Endothelial cell (in vitro differentiated cells): ENCODE results near the gene ADAM33. TPM values are rescaled to one million over a fixed set of nuclear protein-coding genes. Genes with fewer than 3 reads are reported as not detected.

Source experiments
- DNase-seq: peaks from one replicate; pipeline ENCODE4 v3.0.0; 2021; ENCODE audit warnings: low spot score
- H3K27ac Mint-ChIP-seq: one replicate; pipeline ENCODE4 v1.8.0; 2021; ENCODE audit warnings: mixed read lengths, inconsistent platforms; ENCODE audit not compliant: unreplicated experiment
- H3K27me3 Mint-ChIP-seq: one replicate; pipeline ENCODE4 v1.8.0; 2021; ENCODE audit warnings: mild to moderate bottlenecking, moderate library complexity, mixed read lengths, inconsistent platforms; ENCODE audit not compliant: unreplicated experiment
- H3K36me3 Mint-ChIP-seq: one replicate; pipeline ENCODE4 v1.8.0; 2021; ENCODE audit warnings: mild to moderate bottlenecking, low read depth, mixed read lengths, inconsistent platforms; ENCODE audit not compliant: unreplicated experiment
- H3K4me1 Mint-ChIP-seq: one replicate; pipeline ENCODE4 v1.8.0; 2021; ENCODE audit warnings: mild to moderate bottlenecking, mixed read lengths, inconsistent platforms; ENCODE audit not compliant: unreplicated experiment
- H3K4me3 Mint-ChIP-seq: one replicate; pipeline ENCODE4 v1.8.0; 2021; ENCODE audit warnings: mild to moderate bottlenecking, mixed read lengths, inconsistent platforms; ENCODE audit not compliant: unreplicated experiment
- H3K9me3 Mint-ChIP-seq: one replicate; pipeline ENCODE4 v1.8.0; 2021; ENCODE audit warnings: mixed read lengths, inconsistent platforms; ENCODE audit not compliant: unreplicated experiment
- total RNA-seq: library from RNA; stranded (reverse); fragmentation: NEBNext Ultra II Directional; extraction: Animal tissue kit (Norgen Biotek cat#: 25700); gene quantifications from one replicate; pipeline ENCODE4 v1.2.1, GENCODE V29; 2021; ENCODE audit not compliant: unreplicated experiment
- TF ChIP-seq, protein P1 (sequence below): fragments of 200-600 bp; sonication (generic); IDR thresholded peaks from one replicate; pipeline ENCODE4 v1.5.0; 2021; ENCODE audit warnings: antibody characterized with exemption; ENCODE audit not compliant: unreplicated experiment

The ADAM33 gene
- total RNA-seq, 1 donor from 2014 or later = 0.23 TPM

DNA sequence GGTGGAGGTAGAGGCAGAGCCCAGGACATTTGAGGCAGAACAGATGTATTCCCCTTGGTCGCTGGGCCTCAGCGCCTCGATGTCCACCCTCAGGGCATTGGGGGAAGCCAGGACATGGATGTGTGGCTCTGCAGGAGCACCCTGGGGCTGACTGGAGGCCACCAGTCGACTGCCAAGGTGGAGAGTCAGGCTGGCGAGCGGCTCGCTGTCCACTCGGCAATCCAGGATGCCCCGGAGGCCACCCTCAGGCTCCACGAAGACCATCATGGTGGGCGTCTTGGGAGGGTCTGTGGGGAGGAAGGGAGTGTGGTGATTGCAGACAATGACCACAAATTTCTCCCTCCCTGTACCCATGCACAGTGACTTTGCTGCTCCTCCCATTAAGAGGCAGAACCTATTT is 8.2 kb upstream of the ADAM33 start:
- Mint-ChIP-seq H3K4me3 (no peak overlapping the region), H3K27me3 (peaks cover 3% of the 10 kb centered on the region), H3K27ac (no peak overlapping the region), H3K4me1 (no peaks in the 10 kb centered on the region), H3K9me3 (no peaks in the 10 kb centered on the region), H3K36me3 (no peaks in the 10 kb centered on the region)
- no peak for DNase-seq
- TF ChIP-seq, protein P1, sequence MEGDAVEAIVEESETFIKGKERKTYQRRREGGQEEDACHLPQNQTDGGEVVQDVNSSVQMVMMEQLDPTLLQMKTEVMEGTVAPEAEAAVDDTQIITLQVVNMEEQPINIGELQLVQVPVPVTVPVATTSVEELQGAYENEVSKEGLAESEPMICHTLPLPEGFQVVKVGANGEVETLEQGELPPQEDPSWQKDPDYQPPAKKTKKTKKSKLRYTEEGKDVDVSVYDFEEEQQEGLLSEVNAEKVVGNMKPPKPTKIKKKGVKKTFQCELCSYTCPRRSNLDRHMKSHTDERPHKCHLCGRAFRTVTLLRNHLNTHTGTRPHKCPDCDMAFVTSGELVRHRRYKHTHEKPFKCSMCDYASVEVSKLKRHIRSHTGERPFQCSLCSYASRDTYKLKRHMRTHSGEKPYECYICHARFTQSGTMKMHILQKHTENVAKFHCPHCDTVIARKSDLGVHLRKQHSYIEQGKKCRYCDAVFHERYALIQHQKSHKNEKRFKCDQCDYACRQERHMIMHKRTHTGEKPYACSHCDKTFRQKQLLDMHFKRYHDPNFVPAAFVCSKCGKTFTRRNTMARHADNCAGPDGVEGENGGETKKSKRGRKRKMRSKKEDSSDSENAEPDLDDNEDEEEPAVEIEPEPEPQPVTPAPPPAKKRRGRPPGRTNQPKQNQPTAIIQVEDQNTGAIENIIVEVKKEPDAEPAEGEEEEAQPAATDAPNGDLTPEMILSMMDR = no peak

DNA sequence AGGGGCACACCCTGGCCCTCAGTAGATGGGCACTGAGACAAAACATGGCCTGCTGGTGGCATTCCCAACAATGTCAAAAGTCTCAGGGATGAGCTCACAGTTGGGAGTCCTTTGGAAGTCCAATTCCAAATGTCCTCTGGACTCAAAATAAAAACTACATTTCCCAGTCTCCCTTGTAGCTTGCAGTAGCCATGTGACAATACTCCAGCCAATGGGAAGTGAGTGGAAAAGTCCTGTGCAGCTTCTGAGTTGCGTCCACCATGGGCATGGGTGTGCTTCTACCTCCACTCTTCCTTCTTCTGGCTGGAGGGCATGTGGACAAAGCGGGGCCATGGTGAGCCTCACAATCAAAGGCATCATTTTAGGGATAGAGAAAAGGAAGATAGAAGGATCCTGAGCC is 5.8 kb upstream of the ADAM33 start:
- TF ChIP-seq, protein P1 = no peak
- Mint-ChIP-seq H3K27me3 (peaks cover 3% of the 10 kb centered on the region), H3K36me3 (no peaks in the 10 kb centered on the region), H3K9me3 (no peaks in the 10 kb centered on the region), H3K4me1 (no peaks in the 10 kb centered on the region), H3K27ac (no peak overlapping the region), H3K4me3 (no peak overlapping the region)
- DNase-seq = no peak

DNA sequence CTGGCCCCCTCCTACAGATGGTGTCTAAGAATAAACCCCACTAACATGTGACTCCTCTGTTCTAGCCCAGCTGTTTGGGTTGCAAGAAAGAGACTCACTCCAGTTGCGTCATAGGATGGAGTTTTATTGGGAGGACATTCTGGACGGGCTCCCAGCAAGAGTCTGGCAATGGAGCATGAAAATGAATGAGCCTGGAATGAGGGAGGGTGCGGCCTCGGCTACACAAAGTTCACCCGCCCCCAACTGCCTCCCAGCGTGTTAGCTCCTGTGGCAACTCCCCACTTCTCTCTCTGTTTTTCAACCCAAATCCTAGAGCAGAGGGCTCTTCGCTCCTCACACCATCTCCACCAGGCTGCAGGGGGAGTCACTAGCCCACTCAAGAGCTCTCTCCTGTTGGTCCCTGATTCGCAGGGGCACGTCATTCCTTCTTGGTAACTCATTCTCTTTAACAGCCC is 5.1 kb upstream of the ADAM33 start:
- H3K4me1 Mint-ChIP-seq = no peaks in the 10 kb centered on the region
- H3K27me3 Mint-ChIP-seq = peaks cover 3% of the 10 kb centered on the region
- no peak for DNase-seq
- TF ChIP-seq, protein P1 = no peak
- H3K36me3 Mint-ChIP-seq = no peaks in the 10 kb centered on the region
- H3K9me3 Mint-ChIP-seq = no peaks in the 10 kb centered on the region
- H3K27ac Mint-ChIP-seq = no peak overlapping the region
- H3K4me3 Mint-ChIP-seq = no peak overlapping the region

DNA sequence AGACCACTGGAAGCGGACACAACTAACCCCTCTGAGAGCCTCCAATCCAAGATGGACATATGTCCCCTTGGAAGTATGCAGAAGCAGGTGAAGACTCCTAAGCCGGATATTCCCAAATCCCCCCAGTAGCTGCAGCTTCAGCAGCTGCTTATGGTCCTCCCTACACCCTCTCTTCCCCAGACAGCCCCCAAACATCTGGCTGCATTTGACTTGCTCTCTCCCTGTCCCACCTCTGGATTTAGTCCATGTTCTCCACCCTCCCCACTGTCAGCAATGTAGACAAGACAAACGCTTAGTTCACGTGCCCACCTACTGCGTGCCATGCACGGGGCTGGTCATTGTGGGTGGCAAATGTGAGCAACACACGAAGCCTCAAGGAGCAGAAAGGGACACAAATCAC is 4.6 kb upstream of the ADAM33 start:
- no peaks in the 10 kb centered on the region for H3K9me3 Mint-ChIP-seq
- H3K27ac Mint-ChIP-seq = no peak overlapping the region
- H3K4me3 Mint-ChIP-seq = no peak overlapping the region
- DNase-seq = no peak
- TF ChIP-seq, protein P1 = no peak
- H3K27me3 Mint-ChIP-seq = peaks cover 3% of the 10 kb centered on the region
- H3K36me3 Mint-ChIP-seq = no peaks in the 10 kb centered on the region
- no peaks in the 10 kb centered on the region for H3K4me1 Mint-ChIP-seq

DNA sequence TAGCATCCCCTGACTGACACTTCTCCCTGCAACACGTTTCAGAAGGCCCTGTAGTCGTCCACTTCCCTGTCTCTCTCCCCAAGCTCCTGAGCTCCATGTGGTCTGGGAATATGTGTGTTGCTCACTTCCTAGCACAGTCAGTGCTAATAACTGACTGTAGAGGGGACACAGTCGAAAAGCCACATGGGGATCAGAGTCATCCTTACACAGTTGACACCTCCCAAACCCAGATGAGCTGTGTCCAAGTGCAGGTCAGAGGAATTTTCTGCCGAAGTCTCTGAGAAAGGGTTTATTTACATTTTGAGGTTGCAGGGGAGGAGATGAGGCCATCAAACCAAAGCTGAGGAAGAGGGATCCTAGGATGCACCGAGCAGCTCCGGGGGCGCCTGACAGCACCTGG is 3.5 kb upstream of the ADAM33 start:
- TF ChIP-seq, protein P1 = no peak

More for the DNA sequence above, 3.5 kb upstream of the ADAM33 start:
- H3K27me3 Mint-ChIP-seq = peaks cover 3% of the 10 kb centered on the region
- no peaks in the 10 kb centered on the region for H3K9me3 Mint-ChIP-seq
- H3K27ac Mint-ChIP-seq = no peak overlapping the region
- H3K4me1 Mint-ChIP-seq = no peaks in the 10 kb centered on the region
- H3K36me3 Mint-ChIP-seq = no peaks in the 10 kb centered on the region
- H3K4me3 Mint-ChIP-seq = no peak overlapping the region
- DNase-seq = no peak
